HEK293 (cell line): ENCODE results near the gene AADACL3.

Experiments used
- CTCF ChIP-seq: fragments of 450-650 bp; formaldehyde crosslinking; IDR thresholded peaks from 2 replicates; pipeline ENCODE4 v1.5.1; 2016; ENCODE audit warnings: missing biosample characterization, missing genetic modification characterization
- PATZ1 ChIP-seq: fragments of 450-650 bp; formaldehyde crosslinking; IDR thresholded peaks from 2 replicates; pipeline ENCODE4 v1.5.1; 2016; ENCODE audit warnings: missing biosample characterization, missing genetic modification characterization
- PRDM10 ChIP-seq: fragments of 450-650 bp; formaldehyde crosslinking; IDR thresholded peaks from 2 replicates; pipeline ENCODE4 v1.5.1; 2016; ENCODE audit warnings: missing biosample characterization, missing genetic modification characterization
- SP2 ChIP-seq: fragments of 450-650 bp; formaldehyde crosslinking; IDR thresholded peaks from 2 replicates; pipeline ENCODE4 v1.5.1; 2016; ENCODE audit warnings: missing biosample characterization, missing genetic modification characterization
- ZBTB10 ChIP-seq: fragments of 450-650 bp; formaldehyde crosslinking; IDR thresholded peaks from 2 replicates; pipeline ENCODE4 v1.5.1; 2016; ENCODE audit warnings: missing biosample characterization, missing genetic modification characterization
- ZEB2 ChIP-seq: fragments of 450-650 bp; formaldehyde crosslinking; IDR thresholded peaks from 2 replicates; pipeline ENCODE4 v1.5.1; 2016; ENCODE audit warnings: missing biosample characterization, missing genetic modification characterization
- ZNF335 ChIP-seq: fragments of 450-650 bp; formaldehyde crosslinking; conservative IDR thresholded peaks from 2 replicates; pipeline ENCODE4 v1.5.1; 2016; ENCODE audit warnings: missing biosample characterization, missing genetic modification characterization
- ZNF549 ChIP-seq: fragments of 450-650 bp; IDR thresholded peaks from 2 replicates; pipeline ENCODE4 v1.5.1; 2018; ENCODE audit warnings: missing biosample characterization, missing genetic modification characterization, mild to moderate bottlenecking, inconsistent platforms, moderate library complexity
- ZNF555 ChIP-seq: fragments of 450-650 bp; formaldehyde crosslinking; conservative IDR thresholded peaks from 2 replicates; pipeline ENCODE4 v1.5.1; 2017; ENCODE audit warnings: missing biosample characterization, mild to moderate bottlenecking, missing genetic modification characterization, inconsistent platforms
- ZNF629 ChIP-seq: fragments of 450-650 bp; formaldehyde crosslinking; IDR thresholded peaks from 2 replicates; pipeline ENCODE4 v1.5.1; 2017; ENCODE audit warnings: missing biosample characterization, missing genetic modification characterization

GRCh38 chr1:12728391-12728790 is 12.5 kb downstream of the AADACL3 start:
- TF ChIP-seq ZNF549, result no peak
- TF ChIP-seq ZNF335 (tag by site-specific recombination), result no peak
- no peak for TF ChIP-seq CTCF
- TF ChIP-seq ZNF555 (tag by site-specific recombination), result no peak
- TF ChIP-seq ZEB2 (tag by site-specific recombination), result no peak
- no peak for TF ChIP-seq ZBTB10 (tag by site-specific recombination)
- no peak for TF ChIP-seq PRDM10 (tag by site-specific recombination)
- no peak for TF ChIP-seq ZNF629 (tag by site-specific recombination)
- TF ChIP-seq PATZ1 (tag by site-specific recombination), result no peak
- TF ChIP-seq SP2, result no peak
